ENCODE results near the gene PTEN.
"Not testable (repeated sequence)": the region's sequence is repeated elsewhere in the genome, so short reads cannot be mapped to it uniquely, and the experiment has no call there.

The PTEN gene

GRCh38 chr10:87863053-87863943, at the start of gene PTEN, which contains the start of gene KLLN:
Gene PTEN, plus strand, starts transcription at chr10:87863625. Its CDS starts 845 bp downstream, at chr10:87864470.
Gene KLLN, minus strand, starts transcription at chr10:87863533. Its CDS starts 1,046 bp downstream, at chr10:87862487.
- peak; percentile 91 for DNase-seq (ENCODE audit: low spot score)

- no peak for DNase-seq (ENCODE audit: low spot score)
Measured at GRCh38 chr10:87816163-87816897, 47.1 kb upstream of the PTEN start.

GRCh38 chr10:87816898-87817608, 46.4 kb upstream of the PTEN start:
- no peak for DNase-seq (ENCODE audit: low spot score)

GRCh38 chr10:87817609-87818504, 45.6 kb upstream of the PTEN start, which contains the start of gene ATAD1:
Gene ATAD1, minus strand, starts transcription at chr10:87818226. Its CDS starts 3,627 bp downstream, at chr10:87814599.
- peak; percentile 97 for DNase-seq (ENCODE audit: low spot score)

- DNase-seq (ENCODE audit: low spot score), result peak; percentile 54
Measured at GRCh38 chr10:87818505-87819288, 44.7 kb upstream of the PTEN start.

- no peak for DNase-seq (ENCODE audit: low spot score)
Measured at GRCh38 chr10:87819289-87819585, 44.2 kb upstream of the PTEN start.

GRCh38 chr10:87826653-87827052, 36.8 kb upstream of the PTEN start:
- DNase-seq (ENCODE audit: low spot score), result no peak

GRCh38 chr10:87827681-87828080, 35.7 kb upstream of the PTEN start:
- no peak for DNase-seq (ENCODE audit: low spot score)

- DNase-seq (ENCODE audit: low spot score), result not testable (repeated sequence)
Measured at GRCh38 chr10:87829051-87829450, 34.4 kb upstream of the PTEN start.

GRCh38 chr10:87829986-87830729, 33.3 kb upstream of the PTEN start:
- DNase-seq (ENCODE audit: low spot score), result no peak

GRCh38 chr10:87836098-87836497, 27.3 kb upstream of the PTEN start:
- no peak for DNase-seq (ENCODE audit: low spot score)

- no peak for DNase-seq (ENCODE audit: low spot score)
Measured at GRCh38 chr10:87837445-87837844, 26.0 kb upstream of the PTEN start.

- no peak for DNase-seq (ENCODE audit: low spot score)
Measured at GRCh38 chr10:87838650-87839049, 24.8 kb upstream of the PTEN start.

- DNase-seq (ENCODE audit: low spot score), result no peak
Measured at GRCh38 chr10:87841186-87841585, 22.2 kb upstream of the PTEN start.

GRCh38 chr10:87842220-87842641, 21.2 kb upstream of the PTEN start:
- DNase-seq (ENCODE audit: low spot score), result no peak

- peak; percentile 63 for DNase-seq (ENCODE audit: low spot score)
Measured at GRCh38 chr10:87842776-87843497, 20.5 kb upstream of the PTEN start.

- no peak for DNase-seq (ENCODE audit: low spot score)
Measured at GRCh38 chr10:87843714-87844113, 19.7 kb upstream of the PTEN start.

GRCh38 chr10:87844837-87845623, 18.4 kb upstream of the PTEN start:
- no peak for DNase-seq (ENCODE audit: low spot score)
